GM15510 (cell line): ENCODE data around the gene COL7A1.
A peak's percentile ranks its signal among the peaks of the same experiment; 100 is the strongest.

Experiments used
- POLR2A ChIP-seq: IDR thresholded peaks from 3 replicates; pipeline ENCODE4 v1.6.1; 2011; ENCODE audit warnings: borderline replicate concordance; ENCODE audit not compliant: insufficient read length; ENCODE audit errors: extremely low read depth

Gene COL7A1

GRCh38 chr3:48565186-48565585 lies 29.9 kb downstream of the COL7A1 start:
- no peak for TF ChIP-seq POLR2A

DNA sequence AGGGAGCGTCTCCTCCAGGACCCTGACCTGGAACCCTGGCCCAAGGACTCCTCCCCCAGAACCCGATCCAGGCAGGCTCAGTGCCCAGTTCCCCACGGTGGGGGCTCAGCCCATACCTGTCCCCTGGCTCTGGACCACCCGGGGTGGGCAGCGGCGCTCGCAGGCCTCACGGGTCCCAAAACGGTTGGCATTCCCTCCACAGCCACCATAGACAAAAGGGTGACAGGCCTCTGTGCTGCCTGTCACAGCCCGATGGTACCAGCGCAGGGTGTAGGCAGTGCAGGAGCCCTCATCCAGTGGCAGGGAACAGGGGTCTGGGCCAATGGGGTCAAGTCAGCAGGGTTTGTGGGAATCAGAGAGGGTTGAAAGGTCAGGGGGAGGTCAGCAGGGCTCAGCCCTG lies 30.5 kb downstream of the COL7A1 start:
- no peak for TF ChIP-seq POLR2A

GRCh38 chr3:48564022-48564421 lies 31.1 kb downstream of the COL7A1 start:
- no peak for TF ChIP-seq POLR2A

- TF ChIP-seq POLR2A = no peak
These were observed 31.7 kb downstream of the COL7A1 start, which contains the start of gene UCN2 for GRCh38 chr3:48563382-48563918. Gene UCN2 (minus strand): TSS chr3:48563781. CDS start chr3:48563124, 657 bp downstream.

DNA sequence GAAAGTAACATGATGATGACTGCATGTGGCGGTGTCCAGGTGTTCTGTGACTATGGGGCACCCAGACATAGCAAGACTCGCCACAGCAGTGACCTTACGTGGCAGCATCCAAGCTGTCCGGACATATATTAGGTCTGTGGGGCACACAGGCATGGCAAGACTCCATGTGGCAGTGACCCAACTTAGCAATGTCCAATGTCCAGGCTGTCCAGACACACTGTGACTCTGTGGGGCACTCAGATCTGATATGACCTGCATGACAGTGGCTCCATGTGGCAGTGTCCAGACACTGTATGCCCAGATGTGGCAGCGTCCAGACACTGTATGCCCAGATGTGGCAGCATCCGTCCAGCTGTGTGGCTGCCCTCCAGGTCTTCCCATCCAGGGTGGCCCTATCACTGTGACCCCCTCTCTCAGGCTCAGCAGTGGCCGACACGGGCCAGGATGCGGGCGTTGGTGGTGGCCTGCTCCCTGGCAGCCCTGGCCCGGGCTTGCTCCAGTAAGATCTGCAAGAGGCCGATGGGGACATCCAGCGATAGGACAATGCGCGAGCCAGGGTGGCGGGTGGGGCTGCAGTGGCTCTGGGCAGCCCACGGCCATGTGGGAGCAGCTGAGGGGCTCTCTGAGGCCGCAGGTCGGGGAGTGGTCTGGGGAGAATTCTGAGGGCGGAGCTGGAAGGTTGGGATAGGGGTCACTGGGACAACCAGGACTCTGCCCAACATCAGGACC lies 32.6 kb downstream of the COL7A1 start:
- no peak for TF ChIP-seq POLR2A

DNA sequence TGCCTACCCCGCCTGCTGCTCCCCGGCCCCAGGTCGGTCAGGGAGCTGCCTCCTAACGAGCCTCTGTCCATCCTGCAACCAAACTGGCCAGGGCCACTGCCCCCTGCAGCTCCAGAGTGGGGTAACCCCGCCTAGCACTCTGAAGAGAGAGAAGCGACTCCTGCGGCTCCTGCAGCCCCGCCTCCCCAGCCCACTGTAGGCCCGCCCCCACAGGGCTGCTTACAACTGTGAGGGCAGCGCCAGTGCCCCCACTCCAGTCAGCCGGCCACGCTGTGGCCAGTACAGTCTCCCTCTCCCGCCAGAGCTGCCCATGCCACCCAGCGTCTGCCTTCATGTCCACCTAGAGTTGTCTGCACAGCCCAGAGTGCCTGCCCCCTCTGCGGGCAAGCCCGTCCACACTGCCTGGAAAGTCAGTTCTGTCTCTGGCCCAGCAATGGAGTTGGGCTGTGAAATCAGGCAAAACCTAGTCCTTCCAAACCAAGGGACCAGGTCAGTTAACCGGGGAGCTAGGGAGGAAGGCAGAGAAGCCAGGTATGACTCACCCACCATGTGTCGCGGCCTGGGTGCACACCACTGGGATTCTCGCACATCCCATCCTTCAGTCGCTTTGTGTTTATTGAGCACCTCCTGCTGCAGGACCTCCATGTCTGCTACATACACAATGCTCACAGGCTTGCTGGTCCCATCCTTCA lies 33.9 kb downstream of the COL7A1 start:
- TF ChIP-seq POLR2A = no peak

- no peak for TF ChIP-seq POLR2A
These were observed 34.5 kb downstream of the COL7A1 start for GRCh38 chr3:48560648-48561018.

DNA sequence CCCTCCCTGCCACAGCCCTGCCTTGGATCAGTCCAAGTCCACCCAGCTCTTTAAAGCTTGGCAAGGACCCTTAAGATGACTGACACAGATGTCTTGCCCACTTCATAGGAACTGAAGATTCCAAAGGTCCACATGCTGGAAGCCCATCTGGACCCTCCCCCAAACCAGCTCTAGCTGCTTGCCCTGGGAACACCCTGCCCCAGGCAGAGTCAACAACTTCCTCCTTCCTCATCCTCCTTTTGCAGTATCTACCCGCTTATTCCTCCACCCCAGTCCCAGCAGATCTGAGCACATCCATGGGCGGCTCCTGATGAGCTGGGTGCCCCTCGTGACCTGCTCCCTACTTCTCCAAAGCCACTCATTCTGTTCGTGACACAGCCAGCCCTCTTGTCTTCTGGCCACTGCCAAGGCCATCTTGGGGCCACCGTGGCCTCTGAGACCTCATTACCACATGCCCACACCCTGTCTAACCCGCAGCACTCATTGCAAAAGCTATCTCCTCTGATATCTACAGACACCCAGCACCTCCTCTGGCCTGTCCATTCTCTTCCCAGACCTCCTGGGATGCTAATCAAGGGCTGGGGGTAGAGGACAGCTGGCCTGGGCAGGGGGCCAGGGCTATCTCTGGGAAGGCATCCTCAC lies 36.5 kb downstream of the COL7A1 start:
- no peak for TF ChIP-seq POLR2A

- TF ChIP-seq POLR2A = peak; percentile 79
These were observed 38.1 kb downstream of the COL7A1 start, which contains the start of gene PFKFB4 for GRCh38 chr3:48556796-48557626. Gene PFKFB4 (minus strand): TSS chr3:48556803. CDS start chr3:48556777, 26 bp downstream.

GRCh38 chr3:48555949-48556795 lies 39.0 kb downstream of the COL7A1 start:
- no peak for TF ChIP-seq POLR2A

- TF ChIP-seq POLR2A = no peak
These were observed 39.7 kb downstream of the COL7A1 start for GRCh38 chr3:48555231-48555948.

DNA sequence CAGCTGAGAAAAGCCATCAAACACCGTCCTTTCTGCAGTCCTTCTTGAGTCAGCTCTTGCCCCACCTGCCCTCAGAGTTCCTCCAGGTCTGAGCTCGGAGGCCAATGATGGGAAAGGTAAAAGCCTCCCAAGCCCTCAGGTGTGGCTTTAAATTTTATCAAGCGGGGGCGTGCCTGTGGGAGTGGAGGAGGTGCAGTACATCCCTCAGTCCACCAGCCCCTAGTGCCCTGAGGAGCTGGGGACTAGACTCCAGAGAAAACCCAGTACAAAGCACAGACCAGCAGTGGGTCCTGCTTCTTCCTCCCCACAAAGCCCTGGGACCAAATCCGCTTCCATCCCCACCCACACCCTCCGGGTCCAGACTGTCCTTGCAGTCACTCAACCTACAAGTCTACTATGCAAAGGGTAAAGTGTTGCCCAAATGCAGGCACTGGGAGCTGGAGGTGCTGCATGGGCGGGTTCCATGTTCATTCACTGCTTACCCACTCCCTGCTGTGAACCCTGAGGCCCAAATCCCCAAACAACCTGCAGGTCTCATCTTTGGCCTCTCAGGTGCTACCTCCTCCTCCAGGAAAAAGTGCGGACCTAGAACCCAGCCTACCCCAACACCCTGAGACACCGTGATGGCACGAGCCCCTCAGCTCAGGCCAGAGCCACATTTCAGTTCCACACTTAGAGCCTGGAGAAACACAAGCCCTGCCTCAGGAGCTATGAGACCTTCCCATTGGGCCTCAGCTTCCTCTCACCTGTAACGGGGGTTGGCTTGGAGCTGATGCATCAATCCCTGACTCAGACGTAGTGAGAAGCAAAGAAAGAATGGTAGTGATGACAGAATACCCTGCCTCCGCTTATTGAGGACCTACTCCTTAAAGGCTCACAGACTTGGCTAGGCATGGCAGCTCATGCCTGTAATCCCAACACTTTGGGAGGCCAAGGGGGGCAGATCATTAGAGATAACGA lies 41.0 kb downstream of the COL7A1 start:
- TF ChIP-seq POLR2A = no peak
